ENCODE results near the gene CNKSR3.

Gene CNKSR3

DNA sequence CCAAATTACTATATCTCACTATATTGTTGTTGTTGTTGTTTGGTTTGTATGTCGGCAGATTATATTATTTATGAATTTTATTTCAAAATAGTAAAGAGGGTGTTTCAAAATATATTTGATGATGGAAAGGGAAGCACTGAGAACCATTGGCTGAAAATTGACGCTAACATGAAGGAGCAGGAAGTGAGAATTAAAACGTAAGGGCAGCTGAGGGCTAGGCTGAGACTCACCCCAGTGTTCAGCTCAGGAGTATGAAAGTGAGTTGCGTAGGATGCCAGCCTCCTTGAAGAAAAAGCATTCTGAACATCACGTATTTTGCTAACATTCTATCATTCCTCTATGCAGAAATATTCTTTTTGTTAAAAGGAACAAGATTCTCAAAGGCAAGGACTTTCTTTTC lies 143.1 kb downstream of the CNKSR3 start:
- no peaks in the 10 kb centered on the region for H3K9me3 ChIP-seq (ENCODE audit: insufficient read depth, low read length, severe bottlenecking)
- no peak overlapping the region for H3K27ac ChIP-seq (ENCODE audit: low read length)
- H3K4me2 ChIP-seq (ENCODE audit: insufficient read depth, low read length): no peak overlapping the region
- H3K9ac ChIP-seq (ENCODE audit: low read depth, low read length): no peak overlapping the region
- H3K4me3 ChIP-seq (ENCODE audit: low read depth in 1 of 2, low read length in 2 of 2): no peak overlapping the region
- no peaks in the 10 kb centered on the region for H3K36me3 ChIP-seq (ENCODE audit: insufficient read depth, low read length)
- no peak for TF ChIP-seq EZH2 (IDR thresholded peaks at IDR 0.05; ENCODE audit: borderline replicate concordance, low read depth, low read length, severe bottlenecking)
- TF ChIP-seq, protein P1, sequence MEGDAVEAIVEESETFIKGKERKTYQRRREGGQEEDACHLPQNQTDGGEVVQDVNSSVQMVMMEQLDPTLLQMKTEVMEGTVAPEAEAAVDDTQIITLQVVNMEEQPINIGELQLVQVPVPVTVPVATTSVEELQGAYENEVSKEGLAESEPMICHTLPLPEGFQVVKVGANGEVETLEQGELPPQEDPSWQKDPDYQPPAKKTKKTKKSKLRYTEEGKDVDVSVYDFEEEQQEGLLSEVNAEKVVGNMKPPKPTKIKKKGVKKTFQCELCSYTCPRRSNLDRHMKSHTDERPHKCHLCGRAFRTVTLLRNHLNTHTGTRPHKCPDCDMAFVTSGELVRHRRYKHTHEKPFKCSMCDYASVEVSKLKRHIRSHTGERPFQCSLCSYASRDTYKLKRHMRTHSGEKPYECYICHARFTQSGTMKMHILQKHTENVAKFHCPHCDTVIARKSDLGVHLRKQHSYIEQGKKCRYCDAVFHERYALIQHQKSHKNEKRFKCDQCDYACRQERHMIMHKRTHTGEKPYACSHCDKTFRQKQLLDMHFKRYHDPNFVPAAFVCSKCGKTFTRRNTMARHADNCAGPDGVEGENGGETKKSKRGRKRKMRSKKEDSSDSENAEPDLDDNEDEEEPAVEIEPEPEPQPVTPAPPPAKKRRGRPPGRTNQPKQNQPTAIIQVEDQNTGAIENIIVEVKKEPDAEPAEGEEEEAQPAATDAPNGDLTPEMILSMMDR (IDR thresholded peaks at IDR 0.05; ENCODE audit: borderline replicate concordance, extremely low read depth, low read length, poor library complexity, severe bottlenecking): no peak
- H3K4me1 ChIP-seq (ENCODE audit: insufficient read depth, low read length): no peaks in the 10 kb centered on the region
- H3K79me2 ChIP-seq (ENCODE audit: insufficient read depth, low read length): no peaks in the 10 kb centered on the region
- no peak for ATAC-seq (ENCODE audit: insufficient read depth, low read depth)
- H2AFZ ChIP-seq (ENCODE audit: low read depth, low read length): no peak overlapping the region
- no peaks in the 10 kb centered on the region for H4K20me1 ChIP-seq (ENCODE audit: insufficient read depth, low read length)
- peaks cover 3% of the 10 kb centered on the region for H3K27me3 ChIP-seq (ENCODE audit: insufficient read depth, low read length, poor library complexity)
- DNase-seq: no peak

DNA sequence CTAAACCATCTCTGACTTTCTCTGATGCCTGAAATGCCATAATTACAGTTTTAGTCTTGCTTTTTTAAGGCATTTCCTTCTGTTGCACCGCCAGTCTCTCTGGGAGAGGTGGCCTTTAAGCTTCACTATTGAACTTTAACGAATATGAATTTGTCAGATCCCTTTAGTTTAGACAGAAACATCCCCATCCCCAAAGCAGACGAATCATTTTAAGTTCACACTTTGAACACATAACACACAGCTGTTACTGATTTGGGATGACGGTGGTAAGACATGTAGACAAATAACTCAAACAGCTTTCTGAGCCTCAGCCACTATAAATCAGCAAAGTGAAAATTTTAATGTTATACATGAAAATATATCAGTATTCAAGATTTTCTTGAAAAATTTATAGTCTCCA lies 146.7 kb downstream of the CNKSR3 start:
- Histone ChIP-seq H3K4me2 (ENCODE audit: insufficient read depth, low read length) (no peak overlapping the region), H3K4me3 (ENCODE audit: low read depth in 1 of 2, low read length in 2 of 2) (no peak overlapping the region), H3K4me1 (ENCODE audit: insufficient read depth, low read length) (no peaks in the 10 kb centered on the region), H3K79me2 (ENCODE audit: insufficient read depth, low read length) (no peaks in the 10 kb centered on the region), H3K27me3 (ENCODE audit: insufficient read depth, low read length, poor library complexity) (peaks cover 6% of the 10 kb centered on the region), H4K20me1 (ENCODE audit: insufficient read depth, low read length) (no peaks in the 10 kb centered on the region), H3K27ac (ENCODE audit: low read length) (no peak overlapping the region), H3K36me3 (ENCODE audit: insufficient read depth, low read length) (no peaks in the 10 kb centered on the region), H3K9ac (ENCODE audit: low read depth, low read length) (no peak overlapping the region), H2AFZ (ENCODE audit: low read depth, low read length) (no peak overlapping the region), H3K9me3 (ENCODE audit: insufficient read depth, low read length, severe bottlenecking) (no peaks in the 10 kb centered on the region)
- DNase-seq (no peak), ATAC-seq (ENCODE audit: insufficient read depth, low read depth) (no peak)
- TF ChIP-seq, protein P1 (IDR thresholded peaks at IDR 0.05; ENCODE audit: borderline replicate concordance, extremely low read depth, low read length, poor library complexity, severe bottlenecking): no peak
- TF ChIP-seq EZH2 (IDR thresholded peaks at IDR 0.05; ENCODE audit: borderline replicate concordance, low read depth, low read length, severe bottlenecking): no peak

DNA sequence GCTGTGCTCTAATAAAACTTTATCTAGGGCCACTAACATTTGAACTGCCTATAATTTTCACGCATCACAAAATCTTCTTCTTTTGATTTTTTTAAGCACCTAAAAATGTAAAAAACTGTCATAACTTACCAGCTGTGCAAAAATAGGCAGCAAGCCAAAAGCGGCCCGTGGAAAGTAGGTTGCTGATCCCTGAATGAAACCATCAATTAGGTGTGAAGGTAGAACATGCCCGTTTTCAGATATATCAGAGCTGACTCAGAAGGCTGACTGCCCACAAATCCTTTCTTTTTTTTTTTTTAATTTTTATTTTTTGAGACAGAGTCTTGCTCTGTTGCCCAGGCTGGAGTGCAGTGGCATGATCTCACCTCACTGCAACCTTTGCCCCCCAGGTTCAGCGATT lies 149.0 kb downstream of the CNKSR3 start:
- Histone ChIP-seq H4K20me1 (ENCODE audit: insufficient read depth, low read length) (no peaks in the 10 kb centered on the region), H3K4me3 (ENCODE audit: low read depth in 1 of 2, low read length in 2 of 2) (no peak overlapping the region), H3K4me2 (ENCODE audit: insufficient read depth, low read length) (no peak overlapping the region), H3K4me1 (ENCODE audit: insufficient read depth, low read length) (no peaks in the 10 kb centered on the region), H3K79me2 (ENCODE audit: insufficient read depth, low read length) (no peaks in the 10 kb centered on the region), H3K9ac (ENCODE audit: low read depth, low read length) (no peak overlapping the region), H3K36me3 (ENCODE audit: insufficient read depth, low read length) (no peaks in the 10 kb centered on the region), H3K27ac (ENCODE audit: low read length) (no peak overlapping the region), H3K9me3 (ENCODE audit: insufficient read depth, low read length, severe bottlenecking) (no peaks in the 10 kb centered on the region), H3K27me3 (ENCODE audit: insufficient read depth, low read length, poor library complexity) (peaks cover 2% of the 10 kb centered on the region), H2AFZ (ENCODE audit: low read depth, low read length) (no peak overlapping the region)
- TF ChIP-seq, protein P1 (IDR thresholded peaks at IDR 0.05; ENCODE audit: borderline replicate concordance, extremely low read depth, low read length, poor library complexity, severe bottlenecking): no peak
- TF ChIP-seq EZH2 (IDR thresholded peaks at IDR 0.05; ENCODE audit: borderline replicate concordance, low read depth, low read length, severe bottlenecking): no peak
- ATAC-seq (ENCODE audit: insufficient read depth, low read depth): no peak
- DNase-seq: no peak

DNA sequence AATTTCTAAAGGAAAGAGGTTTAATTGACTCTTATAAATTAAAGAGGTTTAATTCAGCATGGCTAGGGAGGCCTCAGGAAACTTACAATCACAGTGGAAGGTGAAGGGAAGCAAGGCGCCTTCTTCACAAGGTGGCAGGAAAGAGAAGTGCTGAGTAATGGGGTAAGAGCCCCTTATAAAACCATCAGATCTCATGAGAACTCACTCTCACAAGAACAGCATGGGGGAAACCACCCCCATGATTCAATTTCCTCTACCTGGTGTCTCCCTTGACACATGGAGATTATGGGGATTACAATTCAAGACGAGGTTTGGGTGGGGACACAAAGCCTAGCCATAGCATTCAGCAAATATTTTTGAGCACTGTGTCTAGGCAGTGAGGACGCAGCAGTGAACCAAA lies 150.0 kb downstream of the CNKSR3 start:
- Histone ChIP-seq H3K36me3 (ENCODE audit: insufficient read depth, low read length) (no peaks in the 10 kb centered on the region), H3K4me3 (ENCODE audit: low read depth in 1 of 2, low read length in 2 of 2) (no peak overlapping the region), H3K9ac (ENCODE audit: low read depth, low read length) (no peak overlapping the region), H3K79me2 (ENCODE audit: insufficient read depth, low read length) (no peaks in the 10 kb centered on the region), H3K27me3 (ENCODE audit: insufficient read depth, low read length, poor library complexity) (peaks cover 2% of the 10 kb centered on the region), H3K4me1 (ENCODE audit: insufficient read depth, low read length) (no peaks in the 10 kb centered on the region), H2AFZ (ENCODE audit: low read depth, low read length) (no peak overlapping the region), H3K4me2 (ENCODE audit: insufficient read depth, low read length) (no peak overlapping the region), H4K20me1 (ENCODE audit: insufficient read depth, low read length) (no peaks in the 10 kb centered on the region), H3K9me3 (ENCODE audit: insufficient read depth, low read length, severe bottlenecking) (no peaks in the 10 kb centered on the region), H3K27ac (ENCODE audit: low read length) (no peak overlapping the region)
- ATAC-seq (ENCODE audit: insufficient read depth, low read depth) (no peak), DNase-seq (no peak)
- TF ChIP-seq EZH2 (IDR thresholded peaks at IDR 0.05; ENCODE audit: borderline replicate concordance, low read depth, low read length, severe bottlenecking): no peak
- TF ChIP-seq, protein P1 (IDR thresholded peaks at IDR 0.05; ENCODE audit: borderline replicate concordance, extremely low read depth, low read length, poor library complexity, severe bottlenecking): no peak

Measured in DND-41 (cell line).